Endodermal cell (in vitro differentiated cells): Measurements from ENCODE around the gene RANGRF. TPM values are rescaled to one million over a fixed set of nuclear protein-coding genes. Genes with fewer than 3 reads are reported as not detected.

Experiments used
- DNase-seq: peaks from one replicate; pipeline ENCODE4 v3.0.0-alpha.2; 2017
- H3K27ac ChIP-seq: 2 replicates; pipeline ENCODE4 v1.5.1; 2013; ENCODE audit warnings: mild to moderate bottlenecking, low read depth, low read length, moderate library complexity
- H3K27me3 ChIP-seq: 2 replicates; pipeline ENCODE4 v1.6.1; 2013; ENCODE audit warnings: mild to moderate bottlenecking, low read length, moderate library complexity; ENCODE audit not compliant: insufficient read depth, control insufficient read depth, poor library complexity, severe bottlenecking
- H3K36me3 ChIP-seq: 2 replicates; pipeline ENCODE4 v1.7.0; 2013; ENCODE audit warnings: mild to moderate bottlenecking, low read length, moderate library complexity; ENCODE audit not compliant: control insufficient read depth, insufficient read depth
- H3K4me1 ChIP-seq: one replicate; pipeline ENCODE4 v1.7.0; 2013; ENCODE audit warnings: low read length; ENCODE audit not compliant: control insufficient read depth, insufficient read depth
- H3K4me3 ChIP-seq: 2 replicates; pipeline ENCODE4 v1.5.1; 2013; ENCODE audit warnings: mild to moderate bottlenecking, low read length, moderate library complexity
- H3K9ac ChIP-seq: 2 replicates; pipeline ENCODE4 v1.6.1; 2013; ENCODE audit warnings: mild to moderate bottlenecking, low read length, moderate library complexity; ENCODE audit not compliant: poor library complexity, severe bottlenecking; ENCODE audit errors: extremely low read depth
- H3K9me3 ChIP-seq: 2 replicates; pipeline ENCODE4 v1.6.1; 2013; ENCODE audit warnings: mild to moderate bottlenecking, low read length, moderate library complexity; ENCODE audit not compliant: control insufficient read depth
- H3K27ac Mint-ChIP-seq: 2 replicates; pipeline ENCODE4 v1.8.0; 2020; ENCODE audit warnings: mixed read lengths
- H3K27me3 Mint-ChIP-seq: 2 replicates; pipeline ENCODE4 v1.8.0; 2021; ENCODE audit warnings: mild to moderate bottlenecking, mixed read lengths; ENCODE audit not compliant: insufficient read depth
- H3K36me3 Mint-ChIP-seq: 2 replicates; pipeline ENCODE4 v1.8.0; 2020; ENCODE audit warnings: low read depth, mixed read lengths
- H3K4me1 Mint-ChIP-seq: 2 replicates; pipeline ENCODE4 v1.8.0; 2020; ENCODE audit warnings: mixed read lengths
- H3K4me3 Mint-ChIP-seq: 2 replicates; pipeline ENCODE4 v1.8.0; 2020; ENCODE audit warnings: mild to moderate bottlenecking, moderate library complexity, mixed read lengths
- H3K9me3 Mint-ChIP-seq: 2 replicates; pipeline ENCODE4 v1.8.0; 2020; ENCODE audit warnings: mild to moderate bottlenecking, mixed read lengths
- WGBS, 2 experiments: methylation state at CpG; one replicate each; pipeline versions ENCODE4 v1.1.5 to v1.1.7; 2013; ENCODE audit warnings: missing lambda C conversion rate in 2 of 2, mixed read lengths in 1 of 2; ENCODE audit not compliant: insufficient coverage in 1 of 2, insufficient read length in 1 of 2; 5-methylcytosine and 5-hydroxymethylcytosine counted together
- total RNA-seq, 2 donors: library from RNA; stranded (reverse); fragmentation: NEBNext Ultra II Directional in 1 of 2; extraction: Animal tissue kit (Norgen Biotek cat#: 25700) in 1 of 2; gene quantifications; 2 replicates in 1 of 2; 3 replicates in 1 of 2; pipeline ENCODE4 v1.2.1, GENCODE V29; 2021
- TF ChIP-seq, protein P1 (sequence below): fragments of 200-600 bp; sonication (generic); conservative IDR thresholded peaks from 2 replicates; pipeline ENCODE4 v1.5.0; 2021; ENCODE audit warnings: antibody characterized with exemption, mild to moderate bottlenecking

The RANGRF gene
- total RNA-seq, 2 donors from 2014 or later = 34.0 to 36.3 TPM

DNA sequence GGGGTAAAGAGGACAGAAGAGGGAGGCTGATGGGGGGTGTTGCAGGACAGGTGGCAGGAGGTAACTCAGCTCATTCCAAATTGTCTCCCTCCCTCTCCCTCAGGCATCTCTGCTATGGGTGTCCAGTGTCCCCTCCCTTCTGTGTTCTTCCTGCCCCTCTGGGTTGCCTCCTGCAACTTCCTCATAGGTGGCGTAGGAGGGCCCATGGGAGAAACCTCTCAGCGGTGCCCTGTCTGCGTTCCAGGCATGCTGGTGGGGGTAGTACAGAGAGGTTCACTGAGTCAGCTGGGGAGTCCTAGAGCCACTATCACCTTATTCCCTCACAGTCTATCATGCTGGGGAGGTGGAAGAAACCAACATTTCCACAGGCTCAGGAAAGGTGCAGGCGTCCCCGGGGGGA lies 36.5 kb downstream of the RANGRF start:
- TF ChIP-seq, protein P1, sequence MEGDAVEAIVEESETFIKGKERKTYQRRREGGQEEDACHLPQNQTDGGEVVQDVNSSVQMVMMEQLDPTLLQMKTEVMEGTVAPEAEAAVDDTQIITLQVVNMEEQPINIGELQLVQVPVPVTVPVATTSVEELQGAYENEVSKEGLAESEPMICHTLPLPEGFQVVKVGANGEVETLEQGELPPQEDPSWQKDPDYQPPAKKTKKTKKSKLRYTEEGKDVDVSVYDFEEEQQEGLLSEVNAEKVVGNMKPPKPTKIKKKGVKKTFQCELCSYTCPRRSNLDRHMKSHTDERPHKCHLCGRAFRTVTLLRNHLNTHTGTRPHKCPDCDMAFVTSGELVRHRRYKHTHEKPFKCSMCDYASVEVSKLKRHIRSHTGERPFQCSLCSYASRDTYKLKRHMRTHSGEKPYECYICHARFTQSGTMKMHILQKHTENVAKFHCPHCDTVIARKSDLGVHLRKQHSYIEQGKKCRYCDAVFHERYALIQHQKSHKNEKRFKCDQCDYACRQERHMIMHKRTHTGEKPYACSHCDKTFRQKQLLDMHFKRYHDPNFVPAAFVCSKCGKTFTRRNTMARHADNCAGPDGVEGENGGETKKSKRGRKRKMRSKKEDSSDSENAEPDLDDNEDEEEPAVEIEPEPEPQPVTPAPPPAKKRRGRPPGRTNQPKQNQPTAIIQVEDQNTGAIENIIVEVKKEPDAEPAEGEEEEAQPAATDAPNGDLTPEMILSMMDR = no peak
- H3K4me3 ChIP-seq = no peak overlapping the region
- H3K36me3 Mint-ChIP-seq = peaks cover 12% of the 10 kb centered on the region
- no peaks in the 10 kb centered on the region for H3K9me3 Mint-ChIP-seq
- 89 to 94% methylated on average over 5 of the region's 5 CpGs for WGBS, 2 experiments
- H3K4me1 ChIP-seq = no peaks in the 10 kb centered on the region
- peaks cover 23% of the 10 kb centered on the region for H3K27me3 Mint-ChIP-seq
- H3K27ac ChIP-seq = no peak overlapping the region
- H3K4me3 Mint-ChIP-seq = no peak overlapping the region
- H3K4me1 Mint-ChIP-seq = peaks cover 12% of the 10 kb centered on the region
- no peak overlapping the region for H3K9ac ChIP-seq
- H3K36me3 ChIP-seq = no peaks in the 10 kb centered on the region
- no peak overlapping the region for H3K27ac Mint-ChIP-seq
- no peaks in the 10 kb centered on the region for H3K9me3 ChIP-seq
- peaks cover 11% of the 10 kb centered on the region for H3K27me3 ChIP-seq
- no peak for DNase-seq

DNA sequence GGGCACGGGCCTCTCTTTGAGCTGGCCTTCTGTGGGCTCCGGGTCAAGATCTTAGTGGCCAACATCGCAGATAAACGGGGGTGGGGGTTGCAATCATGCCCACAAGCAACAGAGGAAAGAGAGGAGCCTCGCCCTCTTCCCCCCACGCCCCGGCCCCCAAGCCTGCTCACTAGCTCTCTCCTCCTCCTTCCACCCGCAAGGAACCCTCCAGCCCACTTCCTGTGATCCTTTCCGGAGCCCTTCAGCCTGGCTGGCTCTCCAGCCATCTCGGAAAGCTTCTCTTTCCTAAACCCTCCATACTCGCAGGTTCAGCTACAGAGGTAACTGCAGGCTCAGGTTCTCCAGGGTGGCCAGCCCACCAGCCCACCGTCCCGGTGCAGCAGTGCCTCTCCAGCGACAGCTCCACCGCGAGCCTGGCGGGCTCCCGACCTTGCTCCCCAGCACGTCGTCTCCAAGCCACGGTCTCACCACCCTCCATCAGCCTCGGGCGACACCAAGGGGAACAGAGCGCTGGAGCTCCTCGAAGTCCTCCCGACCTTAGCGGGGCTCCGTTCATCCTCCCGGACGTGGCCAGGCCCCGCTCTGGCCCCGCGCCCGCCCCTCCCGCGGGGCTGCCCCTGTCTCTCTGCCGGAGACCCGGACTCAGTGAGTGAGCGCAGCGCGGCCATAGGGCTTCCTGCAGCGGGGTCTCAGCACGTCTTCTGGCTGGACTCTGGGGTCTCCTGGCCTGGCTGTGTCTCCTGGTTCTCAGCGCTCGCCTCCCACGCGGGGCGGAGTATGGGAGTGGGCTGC lies 38.2 kb downstream of the RANGRF start:
- WGBS, 2 experiments = 12 to 26% methylated on average over 31 to 48 of the region's 48 CpGs
- Mint-ChIP-seq H3K4me1 (peaks cover 12% of the 10 kb centered on the region), H3K27me3 (peaks cover 23% of the 10 kb centered on the region), H3K27ac (peak overlapping the region; percentile 79), H3K36me3 (peaks cover 6% of the 10 kb centered on the region), H3K4me3 (peak overlapping the region; percentile 71), H3K9me3 (no peaks in the 10 kb centered on the region)
- DNase-seq = peak; percentile 85
- Histone ChIP-seq H3K9me3 (no peaks in the 10 kb centered on the region), H3K4me1 (no peaks in the 10 kb centered on the region), H3K4me3 (peak overlapping the region; percentile 73), H3K27ac (no peak overlapping the region), H3K27me3 (peaks cover 11% of the 10 kb centered on the region), H3K9ac (peak overlapping the region; percentile 13), H3K36me3 (no peaks in the 10 kb centered on the region)
- TF ChIP-seq, protein P1 = no peak

DNA sequence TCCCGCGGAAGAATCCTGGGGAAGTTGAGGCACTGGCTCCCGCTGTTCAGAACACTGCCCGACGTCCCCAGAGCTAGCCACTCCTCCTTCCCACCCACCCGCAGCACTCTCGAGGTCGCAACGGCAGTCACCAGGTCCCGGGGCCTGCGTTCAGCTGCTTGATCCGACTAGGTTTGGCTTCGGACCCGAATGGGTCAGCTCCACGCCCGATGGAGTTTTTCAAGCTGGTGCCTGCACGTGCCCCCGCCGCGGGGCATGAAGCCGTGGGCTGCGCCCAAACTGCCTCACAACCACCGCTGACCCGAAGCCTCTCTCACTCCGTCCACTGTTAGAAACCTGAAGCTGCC lies 38.8 kb downstream of the RANGRF start:
- peak overlapping the region; percentile 13 for H3K9ac ChIP-seq

More for the DNA sequence above, 38.8 kb downstream of the RANGRF start:
- H3K27ac ChIP-seq = no peak overlapping the region
- DNase-seq = peak; percentile 78
- peaks cover 23% of the 10 kb centered on the region for H3K27me3 Mint-ChIP-seq
- H3K36me3 ChIP-seq = no peaks in the 10 kb centered on the region
- peak overlapping the region; percentile 79 for H3K27ac Mint-ChIP-seq
- H3K36me3 Mint-ChIP-seq = peaks cover 6% of the 10 kb centered on the region
- H3K27me3 ChIP-seq = peaks cover 11% of the 10 kb centered on the region
- no peaks in the 10 kb centered on the region for H3K9me3 ChIP-seq
- H3K9me3 Mint-ChIP-seq = no peaks in the 10 kb centered on the region
- TF ChIP-seq, protein P1 = no peak
- peaks cover 12% of the 10 kb centered on the region for H3K4me1 Mint-ChIP-seq
- 54 to 59% methylated on average over 14 to 25 of the region's 25 CpGs for WGBS, 2 experiments
- H3K4me1 ChIP-seq = no peaks in the 10 kb centered on the region
- peak overlapping the region; percentile 73 for H3K4me3 ChIP-seq
- peak overlapping the region; percentile 71 for H3K4me3 Mint-ChIP-seq
